Right kidney (tissue), 1 donor: ENCODE results near the gene LRRC45.
A peak's percentile ranks its signal among the peaks of the same experiment; 100 is the strongest.

Experiments used
- DNase-seq: peaks from one replicate; pipeline ENCODE4 v3.0.0-alpha.2; 2016

LRRC45 gene

GRCh38 chr17:82007228-82007494, 15.9 kb upstream of the LRRC45 start:
- DNase-seq: peak; percentile 4

GRCh38 chr17:82007495-82008257, 15.4 kb upstream of the LRRC45 start:
- DNase-seq: peak; percentile 12

GRCh38 chr17:82008258-82008940, 14.7 kb upstream of the LRRC45 start:
- DNase-seq: peak; percentile 2

- DNase-seq: no peak
These were observed 14.1 kb upstream of the LRRC45 start for GRCh38 chr17:82008941-82009405.

- no peak for DNase-seq
These were observed 13.7 kb upstream of the LRRC45 start for GRCh38 chr17:82009413-82009812.

- DNase-seq: no peak
These were observed 12.3 kb upstream of the LRRC45 start for GRCh38 chr17:82010575-82011525.

GRCh38 chr17:82011617-82012187, 11.4 kb upstream of the LRRC45 start:
- DNase-seq: no peak

GRCh38 chr17:82012261-82012639, 10.9 kb upstream of the LRRC45 start:
- no peak for DNase-seq

GRCh38 chr17:82012640-82013295, 10.3 kb upstream of the LRRC45 start:
- DNase-seq: no peak

- DNase-seq: no peak
These were observed 9.8 kb upstream of the LRRC45 start for GRCh38 chr17:82013341-82013740.

GRCh38 chr17:82013772-82014321, 9.3 kb upstream of the LRRC45 start:
- no peak for DNase-seq

GRCh38 chr17:82014432-82014831, 8.7 kb upstream of the LRRC45 start:
- no peak for DNase-seq

- no peak for DNase-seq
These were observed 8.2 kb upstream of the LRRC45 start for GRCh38 chr17:82014971-82015310.

- DNase-seq: no peak
These were observed 7.7 kb upstream of the LRRC45 start for GRCh38 chr17:82015311-82015971.

- DNase-seq: no peak
These were observed 6.8 kb upstream of the LRRC45 start for GRCh38 chr17:82016061-82016874.

- DNase-seq: no peak
These were observed 6.1 kb upstream of the LRRC45 start for GRCh38 chr17:82016875-82017459.

GRCh38 chr17:82017612-82018151, 5.4 kb upstream of the LRRC45 start:
- DNase-seq: peak; percentile 5

GRCh38 chr17:82018152-82018988, 4.7 kb upstream of the LRRC45 start:
- DNase-seq: peak; percentile 60
